ENCODE results near the gene SEZ6L2.

SEZ6L2 gene

GRCh38 chr16:29905668-29906067 lies 6.3 kb upstream of the SEZ6L2 start:
- H3K27me3 ChIP-seq (ENCODE audit: low read depth, low read length) = no peaks in the 10 kb centered on the region
- H3K4me3 ChIP-seq (ENCODE audit: low read length) = no peak overlapping the region
- no peaks in the 10 kb centered on the region for H3K4me1 ChIP-seq (ENCODE audit: low read length)
- no peak overlapping the region for H3K27ac ChIP-seq (ENCODE audit: low read length)
- no peaks in the 10 kb centered on the region for H4K20me1 ChIP-seq (ENCODE audit: insufficient read depth, low read length)
- H3K79me2 ChIP-seq (ENCODE audit: low read length) = no peaks in the 10 kb centered on the region
- no peaks in the 10 kb centered on the region for H3K36me3 ChIP-seq (replicated peaks; ENCODE audit: low read depth, low read length)
- H3K4me2 ChIP-seq (ENCODE audit: low read length) = no peak overlapping the region
- no peaks in the 10 kb centered on the region for H3K9me3 ChIP-seq (ENCODE audit: insufficient read depth, low read length)
- no peak overlapping the region for H2AFZ ChIP-seq (ENCODE audit: low read depth, low read length)
- TF ChIP-seq EZH2phosphoT487 (IDR thresholded peaks at IDR 0.05; ENCODE audit: low read depth) = no peak
- TF ChIP-seq, protein P1, sequence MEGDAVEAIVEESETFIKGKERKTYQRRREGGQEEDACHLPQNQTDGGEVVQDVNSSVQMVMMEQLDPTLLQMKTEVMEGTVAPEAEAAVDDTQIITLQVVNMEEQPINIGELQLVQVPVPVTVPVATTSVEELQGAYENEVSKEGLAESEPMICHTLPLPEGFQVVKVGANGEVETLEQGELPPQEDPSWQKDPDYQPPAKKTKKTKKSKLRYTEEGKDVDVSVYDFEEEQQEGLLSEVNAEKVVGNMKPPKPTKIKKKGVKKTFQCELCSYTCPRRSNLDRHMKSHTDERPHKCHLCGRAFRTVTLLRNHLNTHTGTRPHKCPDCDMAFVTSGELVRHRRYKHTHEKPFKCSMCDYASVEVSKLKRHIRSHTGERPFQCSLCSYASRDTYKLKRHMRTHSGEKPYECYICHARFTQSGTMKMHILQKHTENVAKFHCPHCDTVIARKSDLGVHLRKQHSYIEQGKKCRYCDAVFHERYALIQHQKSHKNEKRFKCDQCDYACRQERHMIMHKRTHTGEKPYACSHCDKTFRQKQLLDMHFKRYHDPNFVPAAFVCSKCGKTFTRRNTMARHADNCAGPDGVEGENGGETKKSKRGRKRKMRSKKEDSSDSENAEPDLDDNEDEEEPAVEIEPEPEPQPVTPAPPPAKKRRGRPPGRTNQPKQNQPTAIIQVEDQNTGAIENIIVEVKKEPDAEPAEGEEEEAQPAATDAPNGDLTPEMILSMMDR (IDR thresholded peaks at IDR 0.05; ENCODE audit: low read depth, low read length) = no peak
- H3K9ac ChIP-seq (ENCODE audit: low read length) = no peak overlapping the region

DNA sequence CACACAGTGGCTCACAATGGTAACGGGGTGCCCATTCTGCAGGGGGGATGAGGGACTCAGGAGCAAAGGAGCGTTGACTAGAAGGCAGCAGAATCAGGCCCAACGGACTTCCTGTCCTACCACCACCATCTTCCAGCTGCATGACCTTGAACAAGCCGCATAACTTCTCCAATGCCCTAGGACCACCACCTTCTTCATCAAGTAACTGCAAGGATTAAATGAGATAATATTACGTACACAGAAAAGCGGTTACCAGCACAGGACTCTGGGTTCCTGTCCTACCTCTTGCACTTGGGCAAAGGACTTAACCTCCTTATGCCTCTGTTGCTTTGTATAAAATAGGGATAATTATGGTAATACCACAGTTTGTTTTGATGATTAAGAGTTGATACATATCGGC lies 5.6 kb upstream of the SEZ6L2 start:
- H3K36me3 ChIP-seq (replicated peaks; ENCODE audit: low read depth, low read length) = no peaks in the 10 kb centered on the region
- H3K4me2 ChIP-seq (ENCODE audit: low read length) = no peak overlapping the region
- no peaks in the 10 kb centered on the region for H4K20me1 ChIP-seq (ENCODE audit: insufficient read depth, low read length)
- H3K9ac ChIP-seq (ENCODE audit: low read length) = no peak overlapping the region
- TF ChIP-seq, protein P1 (IDR thresholded peaks at IDR 0.05; ENCODE audit: low read depth, low read length) = no peak
- no peak for TF ChIP-seq EZH2phosphoT487 (IDR thresholded peaks at IDR 0.05; ENCODE audit: low read depth)
- no peaks in the 10 kb centered on the region; the same call in 1 of the 2 replicates for H3K4me1 ChIP-seq (ENCODE audit: low read length)
- H3K79me2 ChIP-seq (ENCODE audit: low read length) = no peaks in the 10 kb centered on the region
- H2AFZ ChIP-seq (ENCODE audit: low read depth, low read length) = no peak overlapping the region
- H3K27me3 ChIP-seq (ENCODE audit: low read depth, low read length) = no peaks in the 10 kb centered on the region
- no peaks in the 10 kb centered on the region for H3K9me3 ChIP-seq (ENCODE audit: insufficient read depth, low read length)
- H3K27ac ChIP-seq (ENCODE audit: low read length) = no peak overlapping the region
- H3K4me3 ChIP-seq (ENCODE audit: low read length) = no peak overlapping the region

DNA sequence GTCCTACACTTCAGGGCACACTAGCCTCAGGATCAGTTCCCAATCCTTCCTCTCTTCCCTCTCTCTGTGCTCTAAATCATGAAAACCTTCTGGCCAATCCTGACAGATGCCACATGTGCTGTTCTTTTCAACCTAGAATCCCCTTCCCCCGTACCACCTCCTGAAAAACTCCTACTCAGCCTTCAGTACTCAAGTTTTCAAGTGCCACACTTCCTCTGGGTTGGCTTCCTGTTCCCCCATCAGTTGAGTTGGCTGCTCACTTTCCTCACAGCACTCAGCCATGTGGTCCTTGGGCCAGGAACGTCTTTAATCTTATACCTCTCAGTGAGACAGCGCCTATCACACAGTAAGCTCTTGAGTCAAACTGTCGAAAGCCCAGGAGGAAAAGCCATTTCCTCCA lies 4.2 kb upstream of the SEZ6L2 start:
- H3K36me3 ChIP-seq (replicated peaks; ENCODE audit: low read depth, low read length) = no peaks in the 10 kb centered on the region
- H3K4me2 ChIP-seq (ENCODE audit: low read length) = no peak overlapping the region
- no peaks in the 10 kb centered on the region for H3K9me3 ChIP-seq (ENCODE audit: insufficient read depth, low read length)
- no peaks in the 10 kb centered on the region for H4K20me1 ChIP-seq (ENCODE audit: insufficient read depth, low read length)
- TF ChIP-seq, protein P1 (IDR thresholded peaks at IDR 0.05; ENCODE audit: low read depth, low read length) = no peak
- no peak for TF ChIP-seq EZH2phosphoT487 (IDR thresholded peaks at IDR 0.05; ENCODE audit: low read depth)
- H3K4me3 ChIP-seq (ENCODE audit: low read length) = no peak overlapping the region
- no peaks in the 10 kb centered on the region; the same call in 1 of the 2 replicates for H3K4me1 ChIP-seq (ENCODE audit: low read length)
- H3K79me2 ChIP-seq (ENCODE audit: low read length) = no peaks in the 10 kb centered on the region
- H3K27me3 ChIP-seq (ENCODE audit: low read depth, low read length) = no peaks in the 10 kb centered on the region
- no peak overlapping the region for H3K9ac ChIP-seq (ENCODE audit: low read length)
- H2AFZ ChIP-seq (ENCODE audit: low read depth, low read length) = no peak overlapping the region
- H3K27ac ChIP-seq (ENCODE audit: low read length) = no peak overlapping the region

- Histone ChIP-seq H3K27ac (ENCODE audit: low read length) (no peak overlapping the region), H3K27me3 (ENCODE audit: low read depth, low read length) (peaks cover 4% of the 10 kb centered on the region; the same call in 1 of the 2 replicates), H3K4me2 (ENCODE audit: low read length) (no peak overlapping the region), H3K4me3 (ENCODE audit: low read length) (no peak overlapping the region), H3K9me3 (ENCODE audit: insufficient read depth, low read length) (no peaks in the 10 kb centered on the region), H3K9ac (ENCODE audit: low read length) (no peak overlapping the region), H4K20me1 (ENCODE audit: insufficient read depth, low read length) (peaks cover 3% of the 10 kb centered on the region), H3K4me1 (ENCODE audit: low read length) (no peaks in the 10 kb centered on the region; the same call in 1 of the 2 replicates), H3K36me3 (replicated peaks; ENCODE audit: low read depth, low read length) (no peaks in the 10 kb centered on the region), H3K79me2 (ENCODE audit: low read length) (no peaks in the 10 kb centered on the region), H2AFZ (ENCODE audit: low read depth, low read length) (no peak overlapping the region)
- TF ChIP-seq EZH2phosphoT487 (IDR thresholded peaks at IDR 0.05; ENCODE audit: low read depth) = no peak
- TF ChIP-seq, protein P1 (IDR thresholded peaks at IDR 0.05; ENCODE audit: low read depth, low read length) = no peak
These were observed 2.2 kb upstream of the SEZ6L2 start for GRCh38 chr16:29901607-29901945.
